IMR-90 (cell line): Measurements from ENCODE around the gene ZNF526.

Source experiments
- CTCF ChIP-seq: conservative IDR thresholded peaks from 2 replicates; pipeline ENCODE4 v1.5.1; 2012; ENCODE audit warnings: mild to moderate bottlenecking, low read depth, low read length, improper control_type of control experiment
- POLR2A ChIP-seq: IDR thresholded peaks from 2 replicates; pipeline ENCODE4 v1.6.1; 2012; ENCODE audit warnings: mild to moderate bottlenecking, low read depth, low read length
- RAD21 ChIP-seq: IDR thresholded peaks from 2 replicates; pipeline ENCODE4 v1.6.1; 2012; ENCODE audit warnings: low read length, improper control_type of control experiment
- RCOR1 ChIP-seq: IDR thresholded peaks from 2 replicates; pipeline ENCODE4 v1.6.1; 2012; ENCODE audit warnings: mild to moderate bottlenecking, low read length, improper control_type of control experiment; ENCODE audit not compliant: insufficient replicate concordance

- TF ChIP-seq CTCF (no peak), POLR2A (no peak), RCOR1 (no peak), RAD21 (no peak)
These were observed 18.4 kb upstream of the ZNF526 start for GRCh38 chr19:42201489-42202289.
